Hepatocyte (in vitro differentiated cells): ENCODE measurements around the gene VWA3A.
"Not testable (repeated sequence)": the region's sequence is repeated elsewhere in the genome, so short reads cannot be mapped to it uniquely, and the experiment has no call there.

Experiments used
- CTCF ChIP-seq: fragments of 200-600 bp; sonication (generic); IDR thresholded peaks from 2 replicates; pipeline ENCODE4 v1.5.1; 2016; ENCODE audit warnings: antibody characterized with exemption, mild to moderate bottlenecking; ENCODE audit not compliant: poor library complexity
- EZH2 ChIP-seq: fragments of 200-600 bp; sonication (generic); IDR thresholded peaks from 2 replicates; pipeline ENCODE4 v1.6.1; 2016; ENCODE audit warnings: antibody characterized with exemption, mild to moderate bottlenecking, borderline replicate concordance

GRCh38 chr16:22045888-22046287 is 46.5 kb upstream of the VWA3A start:
- TF ChIP-seq CTCF, EZH2: not testable (repeated sequence)
